Globus pallidus (tissue), 1 donor: ENCODE results near the gene ATN1.

Experiments used
- DNase-seq: peaks from one replicate; pipeline ENCODE4 v3.0.0-alpha.2; 2015; ENCODE audit warnings: low spot score

ATN1 gene

DNA sequence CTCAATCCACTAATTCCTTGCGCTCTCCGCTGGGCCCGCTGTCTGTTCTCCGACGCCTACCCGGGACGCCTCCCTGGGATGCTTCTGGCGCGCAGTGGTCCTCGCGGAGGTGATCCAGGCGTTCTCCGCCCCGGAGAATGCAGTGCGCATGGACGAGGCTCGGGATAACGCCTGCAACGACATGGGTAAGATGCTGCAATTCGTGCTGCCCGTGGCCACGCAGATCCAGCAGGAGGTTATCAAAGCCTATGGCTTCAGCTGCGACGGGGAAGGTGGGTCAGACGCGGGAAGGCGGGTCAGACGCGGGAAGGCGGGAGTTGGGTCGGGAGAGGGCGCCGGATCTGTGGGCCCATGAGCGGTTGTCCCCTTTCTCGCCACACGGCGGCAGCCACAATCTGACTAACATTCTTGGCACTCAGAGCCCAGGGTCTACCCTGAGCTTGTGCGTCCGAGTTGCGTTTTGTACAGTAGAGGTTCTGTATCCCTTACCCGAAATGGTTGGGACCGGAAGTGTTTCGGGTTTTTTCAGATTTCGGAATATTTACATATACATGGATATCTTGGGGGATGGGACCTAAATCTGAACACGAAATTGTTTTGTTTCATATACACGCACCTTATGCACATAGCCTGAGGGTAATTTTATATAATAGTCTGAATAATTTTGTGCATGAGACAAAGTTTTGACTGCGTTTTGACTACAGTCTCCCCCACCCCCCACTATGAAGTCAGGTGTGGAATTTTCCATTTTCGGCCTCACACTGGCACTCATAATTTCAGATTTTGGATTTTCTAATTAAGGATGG, 16.8 kb downstream of the ATN1 start:
- DNase-seq = peak; percentile 91

DNA sequence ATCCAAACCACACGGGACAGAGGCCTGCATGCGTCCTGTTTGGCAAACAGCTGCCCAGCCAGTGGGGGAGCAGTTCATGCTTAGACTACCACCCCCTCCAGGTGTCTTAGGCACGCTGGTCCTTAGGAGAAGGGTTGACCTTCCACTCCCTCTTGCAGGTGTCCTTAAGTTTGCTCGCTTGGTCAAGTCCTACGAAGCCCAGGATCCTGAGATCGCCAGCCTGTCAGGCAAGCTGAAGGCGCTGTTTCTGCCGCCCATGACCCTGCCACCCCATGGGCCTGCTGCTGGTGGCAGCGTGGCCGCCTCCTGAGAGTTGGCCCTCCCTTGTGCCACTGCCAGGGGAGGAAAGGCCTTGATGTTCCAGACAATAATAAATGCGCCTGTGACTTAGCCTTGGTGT, 17.9 kb downstream of the ATN1 start:
- no peak for DNase-seq

DNA sequence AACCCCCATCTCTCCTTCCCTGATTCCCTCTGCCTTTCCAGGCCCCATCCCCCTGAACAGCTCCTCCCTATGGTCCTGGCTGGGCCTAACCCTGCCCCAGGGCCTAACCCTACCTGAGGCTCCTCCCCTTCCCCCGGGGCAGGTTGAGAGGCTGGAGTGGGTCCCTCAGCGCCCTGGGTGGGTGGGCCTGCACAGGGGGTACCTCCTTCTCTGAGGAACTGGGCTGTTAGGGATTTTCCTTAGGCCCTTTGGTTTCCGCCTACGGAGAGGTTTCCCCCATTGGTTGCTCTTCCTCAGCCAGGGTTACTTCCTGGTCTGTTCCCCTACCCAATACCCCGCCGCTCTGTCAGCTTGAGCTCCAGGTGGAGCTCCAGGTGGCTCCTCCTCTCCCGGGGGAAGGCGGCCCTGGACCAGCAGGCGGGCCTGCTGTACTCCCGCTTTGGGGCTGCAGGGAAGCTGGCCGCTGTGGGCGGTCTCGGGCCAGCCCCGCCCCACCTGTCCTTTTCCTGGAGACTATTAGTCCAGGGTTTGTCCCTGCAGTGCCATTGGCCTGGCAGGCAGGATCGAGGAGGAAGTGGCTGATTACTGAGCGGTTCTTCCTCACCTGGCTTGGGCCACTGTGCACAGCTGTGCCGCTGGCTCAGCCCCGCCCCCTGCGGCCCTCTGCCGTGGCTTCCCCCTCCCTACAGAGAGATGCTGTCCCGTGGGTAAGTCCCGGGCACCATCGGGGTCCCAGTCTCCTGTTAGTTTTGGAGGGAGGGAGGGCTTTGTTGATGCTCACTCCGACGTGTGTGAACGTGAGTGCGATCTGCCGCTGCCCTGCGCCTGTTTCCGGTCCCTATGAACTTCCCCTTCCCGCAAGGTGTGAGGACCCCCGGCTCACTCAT, 18.5 kb downstream of the ATN1 start:
- no peak for DNase-seq

DNA sequence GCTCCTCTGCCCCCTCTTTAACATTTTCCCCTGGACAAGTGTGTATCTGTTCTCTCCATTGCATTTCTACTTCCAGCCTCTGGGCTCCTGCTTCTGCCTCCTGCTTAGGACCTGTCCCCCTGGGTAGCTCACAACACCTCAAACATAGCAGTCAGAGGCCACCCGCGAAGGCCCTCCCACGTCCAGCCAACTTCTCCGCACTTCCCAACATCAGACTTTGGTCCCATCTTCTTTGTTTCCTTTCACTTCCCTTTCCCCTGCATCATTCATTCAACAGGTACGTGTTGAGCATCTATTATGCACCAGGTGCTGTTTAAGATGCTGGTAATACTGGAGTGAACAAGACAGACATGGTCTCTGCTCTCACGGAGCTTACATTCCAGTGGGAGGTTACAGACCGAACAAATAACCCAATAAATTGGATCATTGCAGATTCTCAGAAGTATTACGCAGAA, 19.2 kb downstream of the ATN1 start:
- DNase-seq = no peak

DNA sequence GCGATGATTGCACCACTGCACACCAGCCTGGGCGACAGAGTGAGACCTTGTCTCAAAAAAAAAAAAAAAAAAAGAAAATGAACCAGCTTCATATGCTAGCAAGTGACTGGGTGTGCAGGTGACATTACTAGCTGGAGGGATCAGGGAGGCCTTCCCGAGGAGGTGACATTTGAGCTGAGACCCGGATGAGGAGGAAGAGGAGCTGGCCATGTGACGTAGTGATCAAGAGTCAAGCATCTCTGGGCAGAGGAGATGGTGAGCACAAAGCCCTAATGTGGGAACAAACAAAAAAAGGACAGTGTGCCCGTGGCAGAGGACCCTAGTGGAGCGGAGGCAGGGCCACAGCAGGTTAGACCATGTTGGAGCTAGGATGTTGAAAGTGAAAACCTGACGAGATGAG, 19.9 kb downstream of the ATN1 start:
- DNase-seq = no peak

DNA sequence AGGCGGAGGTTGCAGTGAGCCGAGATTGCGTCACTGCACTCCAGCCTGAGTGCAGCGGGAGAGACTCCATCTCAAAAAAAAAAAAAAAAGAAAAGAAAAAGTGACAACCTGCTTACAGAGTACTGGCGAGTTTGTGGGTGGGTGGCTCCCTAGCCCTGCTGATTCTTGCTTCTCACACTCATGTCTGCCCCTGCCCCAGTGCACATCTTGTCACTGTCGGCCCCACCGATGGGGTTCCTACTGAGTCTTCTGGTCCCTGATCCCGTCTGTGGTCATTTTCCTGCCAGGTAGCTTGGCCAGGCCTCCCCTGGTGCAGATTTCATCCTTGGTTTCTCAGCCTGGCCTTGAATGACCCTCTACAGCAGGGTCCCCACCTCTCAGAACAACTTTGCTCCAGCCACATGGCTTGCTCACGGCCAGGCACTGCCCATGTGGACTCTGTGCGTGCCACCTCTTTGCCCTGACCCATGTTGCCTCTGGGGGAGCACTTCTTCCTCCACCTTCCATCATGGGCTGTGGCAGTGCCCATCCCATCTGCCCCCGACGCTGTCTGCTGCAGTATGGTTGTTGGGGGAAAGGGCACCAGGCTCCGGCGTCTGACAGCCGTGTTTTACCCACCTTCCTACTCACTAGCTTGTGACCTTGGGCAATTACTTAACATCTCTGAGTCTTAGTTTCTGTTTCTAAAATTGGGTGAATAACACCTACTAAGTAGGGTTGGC, 21.3 kb downstream of the ATN1 start:
- DNase-seq = no peak

DNA sequence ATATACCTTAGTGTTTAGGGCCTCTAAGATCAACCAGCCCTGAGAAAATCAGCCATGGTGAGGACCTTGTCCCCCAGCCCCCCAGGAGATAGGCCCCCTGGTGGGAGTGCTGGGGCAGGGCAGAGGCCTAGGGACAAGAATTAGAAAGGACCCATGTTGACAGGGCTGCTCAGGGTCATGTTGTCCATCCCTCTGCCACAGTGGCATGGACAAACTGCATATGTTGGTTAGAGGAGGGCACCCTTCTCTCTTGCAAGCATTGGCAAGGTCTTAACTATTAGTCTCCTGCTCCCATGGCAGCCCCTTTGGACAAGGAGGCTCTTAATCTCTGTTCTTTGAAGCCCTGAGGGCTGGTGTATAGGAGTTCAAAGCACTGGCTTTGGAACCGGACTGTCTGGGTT, 22.6 kb downstream of the ATN1 start:
- DNase-seq = no peak

DNA sequence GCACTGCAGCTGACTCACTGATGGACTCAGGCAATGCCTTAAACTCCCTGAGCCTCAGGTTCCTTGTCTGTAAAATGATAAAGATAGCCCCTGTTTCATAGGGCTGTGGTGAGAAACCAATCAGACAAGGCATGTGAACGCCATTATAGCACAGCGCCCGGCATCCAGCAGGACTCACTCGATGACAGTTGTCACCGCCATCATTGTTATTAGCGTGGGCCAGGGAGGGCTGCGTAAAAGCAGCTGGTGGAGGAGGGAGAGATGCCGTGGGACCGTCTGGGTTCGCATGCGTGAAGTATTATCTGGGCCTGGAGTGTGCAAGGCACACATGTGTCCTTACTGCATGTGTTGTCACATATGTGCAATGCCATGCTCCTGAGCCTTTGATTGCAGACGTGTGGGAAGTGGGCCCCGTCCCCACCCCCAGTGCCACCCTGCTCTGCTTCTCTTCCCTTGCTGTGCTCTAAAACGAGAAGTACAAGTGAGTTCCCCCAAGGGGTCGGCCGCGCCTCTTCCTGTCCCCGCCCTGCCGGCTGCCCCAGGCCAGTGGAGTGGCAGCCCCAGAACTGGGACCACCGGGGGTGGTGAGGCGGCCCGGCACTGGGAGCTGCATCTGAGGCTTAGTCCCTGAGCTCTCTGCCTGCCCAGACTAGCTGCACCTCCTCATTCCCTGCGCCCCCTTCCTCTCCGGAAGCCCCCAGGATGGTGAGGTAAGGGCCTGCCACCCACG, 23.2 kb downstream of the ATN1 start, which contains the start of gene PTPN6:
TSS of gene PTPN6 (plus strand) at position 546 of the 730 bp plus-strand sequence. CDS start at position 703, 157 bp downstream.
- DNase-seq = no peak

DNA sequence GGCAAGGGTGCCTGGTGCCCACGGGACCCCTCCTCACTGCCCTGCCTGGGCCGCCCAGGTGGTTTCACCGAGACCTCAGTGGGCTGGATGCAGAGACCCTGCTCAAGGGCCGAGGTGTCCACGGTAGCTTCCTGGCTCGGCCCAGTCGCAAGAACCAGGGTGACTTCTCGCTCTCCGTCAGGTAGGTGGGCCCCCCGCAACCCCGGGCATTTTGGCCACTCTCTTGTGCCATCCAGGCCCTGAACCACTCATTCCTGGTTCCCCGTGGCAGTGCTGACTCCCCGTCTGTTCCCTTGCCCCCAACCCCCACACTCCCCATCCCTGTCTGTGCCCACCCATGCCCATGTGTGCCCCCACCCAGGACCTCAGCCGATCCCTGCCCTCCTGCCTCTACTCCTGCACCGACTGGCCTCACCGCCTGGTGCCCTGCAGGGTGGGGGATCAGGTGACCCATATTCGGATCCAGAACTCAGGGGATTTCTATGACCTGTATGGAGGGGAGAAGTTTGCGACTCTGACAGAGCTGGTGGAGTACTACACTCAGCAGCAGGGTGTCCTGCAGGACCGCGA, 23.9 kb downstream of the ATN1 start:
- no peak for DNase-seq

DNA sequence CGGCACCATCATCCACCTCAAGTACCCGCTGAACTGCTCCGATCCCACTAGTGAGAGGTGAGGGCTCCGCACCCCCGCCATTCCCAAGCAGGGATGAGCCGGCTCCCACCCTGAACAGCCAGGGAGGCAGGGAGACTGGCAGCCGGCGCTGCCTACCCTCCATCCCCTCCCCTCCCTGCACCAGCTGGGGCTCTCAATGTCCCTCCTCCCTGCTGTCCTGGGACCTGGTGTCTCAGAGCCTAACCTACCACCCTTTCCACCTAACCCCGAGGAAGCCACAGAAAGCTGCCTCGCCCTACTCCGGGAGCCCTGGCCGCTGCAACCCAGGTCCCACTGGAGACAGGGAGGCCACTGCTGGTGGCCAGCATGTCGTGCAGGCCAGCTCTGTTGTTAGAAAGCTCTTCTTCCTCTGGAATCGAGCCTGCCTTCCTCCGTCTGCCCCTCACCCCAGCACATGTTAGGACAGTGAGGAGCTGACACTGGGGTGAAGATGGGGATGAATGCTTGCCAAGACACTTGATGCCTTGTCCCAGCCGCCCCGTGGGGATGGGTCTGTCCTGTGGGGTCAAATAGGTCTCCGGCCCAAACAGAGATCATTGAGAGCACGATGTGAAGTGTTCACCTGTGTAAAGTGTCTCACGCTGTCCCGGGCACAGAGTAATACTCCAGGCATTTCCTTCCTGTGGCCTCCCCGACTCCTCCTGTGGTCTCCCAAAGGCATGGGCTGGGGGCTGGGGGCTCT, 24.5 kb downstream of the ATN1 start:
- DNase-seq = no peak

DNA sequence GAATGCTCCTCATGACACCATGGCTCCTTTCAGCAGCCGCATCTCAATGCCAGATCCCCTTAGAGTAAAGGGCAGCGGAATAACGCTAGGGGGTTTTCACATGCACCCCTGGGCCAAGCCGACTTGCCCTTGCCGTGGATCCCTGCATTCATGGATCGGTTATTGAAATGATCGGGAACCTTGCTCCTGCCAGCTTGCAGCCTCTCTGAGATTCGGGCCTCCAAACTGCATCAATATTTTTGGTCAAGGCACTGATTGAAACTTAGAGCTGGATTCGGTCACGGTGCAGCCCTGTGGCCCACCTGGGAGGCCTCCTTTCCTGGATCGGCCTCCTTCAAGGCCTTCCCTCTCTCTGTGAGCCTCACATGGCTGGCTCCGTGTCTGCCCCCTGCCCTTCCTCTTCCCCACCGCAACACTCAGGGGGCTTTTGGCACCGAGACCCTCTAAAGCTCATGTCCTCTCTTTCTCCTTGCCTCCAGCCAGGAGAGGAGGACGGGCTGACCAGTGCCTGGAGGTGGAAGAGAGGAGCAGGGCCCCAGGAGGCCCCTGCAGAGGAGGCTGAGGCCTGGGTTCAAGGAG, 25.2 kb downstream of the ATN1 start:
- no peak for DNase-seq

DNA sequence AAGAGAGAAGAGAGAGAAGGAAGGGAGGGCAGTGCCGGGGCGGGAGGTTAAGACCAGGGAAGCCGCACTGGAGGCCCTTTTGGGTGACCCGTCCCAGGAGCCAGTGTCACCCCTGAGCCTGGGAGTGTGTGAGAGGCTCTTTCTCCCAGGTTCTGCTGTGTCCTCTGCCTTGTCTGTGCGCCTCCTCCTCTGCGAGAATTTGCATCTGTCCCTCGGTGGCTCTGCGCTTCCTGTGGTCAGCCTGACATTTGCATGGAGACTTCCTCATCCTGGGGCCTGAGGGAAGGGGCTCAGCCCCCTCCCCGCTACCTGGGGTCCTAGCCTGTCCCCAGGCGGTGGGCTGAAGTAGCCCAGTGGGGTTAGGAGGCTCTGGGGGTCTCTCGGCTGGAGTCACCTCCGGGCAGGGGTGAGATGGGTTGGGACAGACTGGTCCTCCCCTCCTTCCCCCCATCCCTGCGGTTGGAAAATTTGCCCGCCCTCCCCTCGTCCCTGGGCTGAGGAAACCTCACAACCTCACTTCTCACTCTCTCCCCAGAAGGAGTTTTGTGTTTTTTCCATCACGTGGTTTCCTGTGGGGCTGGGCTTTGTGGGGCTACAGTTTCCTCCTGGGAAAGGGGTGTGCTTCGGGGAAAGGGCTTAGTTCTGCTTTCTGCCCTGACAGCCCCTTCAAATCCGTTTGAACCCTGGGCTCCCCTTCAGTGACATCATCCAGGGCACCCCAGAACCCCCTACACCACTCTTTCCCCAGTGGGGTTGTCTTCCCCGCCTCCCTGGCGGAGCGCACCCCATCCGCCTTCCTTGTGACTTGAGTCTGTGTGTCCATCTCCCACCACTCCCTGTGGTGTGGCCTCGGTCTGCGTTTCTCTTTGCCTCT, 25.9 kb downstream of the ATN1 start:
- no peak for DNase-seq

DNA sequence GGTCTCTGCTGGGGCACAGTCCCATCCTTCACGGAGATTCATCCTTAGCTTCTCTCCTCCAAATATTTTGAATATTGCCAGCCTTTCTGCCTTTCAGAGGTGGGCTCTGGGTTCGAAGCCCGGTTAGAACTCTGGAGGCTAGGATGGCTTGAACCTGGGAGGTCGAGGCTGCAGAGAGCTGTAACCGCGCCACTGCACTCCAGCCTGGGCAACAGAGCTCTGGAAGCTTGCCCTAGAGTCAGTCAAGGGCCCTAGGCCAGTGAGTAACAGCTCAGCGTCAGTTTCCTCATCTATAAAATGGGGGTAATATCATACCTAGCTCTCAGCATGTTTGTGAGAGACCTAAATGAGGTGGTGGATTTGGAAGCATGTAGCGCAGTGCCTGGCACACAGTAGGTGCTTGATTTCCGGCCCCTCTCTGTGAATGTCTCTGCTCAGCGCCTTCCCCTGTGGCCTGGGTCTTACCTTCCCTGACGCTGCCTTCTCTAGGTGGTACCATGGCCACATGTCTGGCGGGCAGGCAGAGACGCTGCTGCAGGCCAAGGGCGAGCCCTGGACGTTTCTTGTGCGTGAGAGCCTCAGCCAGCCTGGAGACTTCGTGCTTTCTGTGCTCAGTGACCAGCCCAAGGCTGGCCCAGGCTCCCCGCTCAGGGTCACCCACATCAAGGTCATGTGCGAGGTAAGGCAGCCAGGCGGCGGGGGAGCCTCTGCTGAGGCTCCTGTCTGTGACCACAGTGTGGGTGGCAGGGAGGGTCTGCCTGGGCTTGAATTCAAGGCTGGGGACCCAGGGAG, 26.8 kb downstream of the ATN1 start:
- DNase-seq = no peak

DNA sequence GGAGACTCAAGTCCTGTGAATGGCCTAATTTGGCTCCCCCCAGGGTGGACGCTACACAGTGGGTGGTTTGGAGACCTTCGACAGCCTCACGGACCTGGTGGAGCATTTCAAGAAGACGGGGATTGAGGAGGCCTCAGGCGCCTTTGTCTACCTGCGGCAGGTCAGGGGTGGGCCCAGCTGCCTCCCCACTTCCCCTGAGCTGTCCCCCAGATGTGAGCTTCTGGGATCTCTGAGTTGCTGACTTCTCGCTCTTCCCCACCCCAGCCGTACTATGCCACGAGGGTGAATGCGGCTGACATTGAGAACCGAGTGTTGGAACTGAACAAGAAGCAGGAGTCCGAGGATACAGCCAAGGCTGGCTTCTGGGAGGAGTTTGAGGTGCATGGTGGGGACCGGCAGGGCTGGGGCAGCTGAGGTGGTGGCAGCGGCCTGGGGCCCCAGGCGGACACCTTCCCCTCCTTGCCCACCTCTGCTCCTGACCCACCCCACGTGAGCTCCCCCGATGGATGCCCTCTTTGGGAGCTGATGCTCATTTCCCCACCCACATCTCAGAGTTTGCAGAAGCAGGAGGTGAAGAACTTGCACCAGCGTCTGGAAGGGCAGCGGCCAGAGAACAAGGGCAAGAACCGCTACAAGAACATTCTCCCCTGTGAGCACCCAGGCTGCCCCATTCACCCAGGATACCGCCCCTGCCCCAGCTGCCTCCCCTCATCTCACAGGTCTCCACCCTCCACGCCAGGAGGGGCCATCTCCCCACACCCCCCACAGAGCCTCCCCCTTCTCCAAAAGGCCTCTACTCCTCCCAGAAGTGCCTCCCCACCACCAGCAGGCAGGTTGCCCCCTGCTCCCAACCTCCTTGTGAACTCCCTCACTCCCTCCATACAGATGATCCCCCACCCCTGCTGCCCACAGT, 27.6 kb downstream of the ATN1 start:
- no peak for DNase-seq

DNA sequence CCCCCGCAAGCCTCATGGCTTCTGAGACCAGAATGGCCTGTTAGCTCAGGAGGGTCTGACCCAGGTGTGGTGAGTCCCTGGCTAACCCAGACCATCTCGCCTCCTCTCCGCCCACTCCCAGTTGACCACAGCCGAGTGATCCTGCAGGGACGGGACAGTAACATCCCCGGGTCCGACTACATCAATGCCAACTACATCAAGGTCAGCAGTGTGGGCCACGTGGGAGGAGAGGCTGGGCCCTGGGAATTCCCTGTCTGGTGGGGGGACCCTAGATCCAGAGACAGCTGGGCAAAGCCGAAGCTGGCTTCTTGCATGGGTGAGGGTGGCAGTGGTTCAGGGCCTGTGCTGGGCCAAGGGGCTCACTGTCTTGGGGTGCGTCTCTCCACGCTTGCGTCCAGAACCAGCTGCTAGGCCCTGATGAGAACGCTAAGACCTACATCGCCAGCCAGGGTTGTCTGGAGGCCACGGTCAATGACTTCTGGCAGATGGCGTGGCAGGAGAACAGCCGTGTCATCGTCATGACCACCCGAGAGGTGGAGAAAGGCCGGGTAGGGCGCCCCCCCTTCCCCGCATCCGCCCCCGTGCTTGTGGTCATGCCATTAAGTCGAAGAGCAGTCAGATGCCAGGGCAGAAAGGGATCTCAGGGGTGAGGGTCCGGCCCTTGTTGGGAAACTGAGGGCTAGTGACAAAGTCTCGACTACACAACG, 28.4 kb downstream of the ATN1 start:
- no peak for DNase-seq

DNA sequence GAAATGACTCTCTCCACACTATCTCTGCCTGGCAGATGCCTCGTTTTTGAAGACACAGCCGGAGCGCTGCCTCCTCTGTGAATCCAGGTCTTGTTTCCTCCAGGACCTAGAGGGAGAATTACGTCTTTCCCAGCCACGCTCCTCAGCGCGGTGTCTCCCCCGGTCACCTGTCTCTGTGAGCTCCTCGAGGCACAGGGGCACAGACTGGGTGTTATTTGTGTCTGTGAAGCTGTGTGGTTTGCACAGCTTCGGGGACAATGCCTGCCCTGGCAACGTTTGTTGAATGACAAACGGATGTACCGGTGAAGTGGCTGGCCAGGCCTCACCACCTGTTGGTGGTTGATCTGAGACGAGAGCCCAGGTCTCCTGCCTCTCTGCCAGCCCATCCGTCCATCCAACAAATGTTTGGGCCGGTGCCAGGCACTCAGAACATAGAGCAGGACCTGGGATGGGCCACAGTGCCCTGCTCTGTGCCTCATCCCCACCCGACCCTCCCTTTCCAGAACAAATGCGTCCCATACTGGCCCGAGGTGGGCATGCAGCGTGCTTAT, 29.5 kb downstream of the ATN1 start:
- no peak for DNase-seq
